ENCODE results near the gene TEAD2.
"Not testable (repeated sequence)": the region's sequence is repeated elsewhere in the genome, so short reads cannot be mapped to it uniquely, and the experiment has no call there.

DNA sequence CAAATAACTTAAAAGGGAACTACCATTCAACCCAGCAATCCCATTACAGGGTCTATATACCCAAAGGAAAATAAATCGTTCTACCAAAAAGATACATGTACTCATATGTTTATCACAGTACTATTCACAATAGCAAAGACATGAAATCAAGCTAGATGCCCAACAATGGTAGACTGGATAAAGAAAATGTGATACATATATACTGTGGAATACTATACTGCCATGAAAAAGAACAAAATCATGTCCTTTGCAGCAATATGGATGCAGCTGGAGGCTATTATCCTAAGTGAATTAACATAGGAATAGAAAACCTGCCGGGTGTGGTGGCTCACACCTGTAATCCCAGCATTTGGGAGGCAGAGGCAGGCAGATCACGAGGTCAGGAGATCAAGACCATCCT, 63.6 kb downstream of the TEAD2 start:
- TF ChIP-seq POLR2A, EP300 (IDR thresholded peaks at IDR 0.05): not testable (repeated sequence)
- TF ChIP-seq, protein P1, sequence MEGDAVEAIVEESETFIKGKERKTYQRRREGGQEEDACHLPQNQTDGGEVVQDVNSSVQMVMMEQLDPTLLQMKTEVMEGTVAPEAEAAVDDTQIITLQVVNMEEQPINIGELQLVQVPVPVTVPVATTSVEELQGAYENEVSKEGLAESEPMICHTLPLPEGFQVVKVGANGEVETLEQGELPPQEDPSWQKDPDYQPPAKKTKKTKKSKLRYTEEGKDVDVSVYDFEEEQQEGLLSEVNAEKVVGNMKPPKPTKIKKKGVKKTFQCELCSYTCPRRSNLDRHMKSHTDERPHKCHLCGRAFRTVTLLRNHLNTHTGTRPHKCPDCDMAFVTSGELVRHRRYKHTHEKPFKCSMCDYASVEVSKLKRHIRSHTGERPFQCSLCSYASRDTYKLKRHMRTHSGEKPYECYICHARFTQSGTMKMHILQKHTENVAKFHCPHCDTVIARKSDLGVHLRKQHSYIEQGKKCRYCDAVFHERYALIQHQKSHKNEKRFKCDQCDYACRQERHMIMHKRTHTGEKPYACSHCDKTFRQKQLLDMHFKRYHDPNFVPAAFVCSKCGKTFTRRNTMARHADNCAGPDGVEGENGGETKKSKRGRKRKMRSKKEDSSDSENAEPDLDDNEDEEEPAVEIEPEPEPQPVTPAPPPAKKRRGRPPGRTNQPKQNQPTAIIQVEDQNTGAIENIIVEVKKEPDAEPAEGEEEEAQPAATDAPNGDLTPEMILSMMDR (IDR thresholded peaks at IDR 0.05), result not testable (repeated sequence)

All from ovary (tissue), 3 donors.